NOMO-1 (cell line): Measurements from ENCODE around the gene IGFL2.
"Not testable (repeated sequence)": the region's sequence is repeated elsewhere in the genome, so short reads cannot be mapped to it uniquely, and the experiment has no call there.

Experiments
- DNase-seq, 2 experiments: peaks; one replicate each; lab custom pipeline; 2025; ENCODE audit not compliant: unreplicated experiment in 2 of 2; lab: John Stamatoyannopoulos, UW

Gene IGFL2

GRCh38 chr19:46186717-46187101 is 38.7 kb downstream of the IGFL2 start:
- no peak for DNase-seq

- no peak for DNase-seq
Observed at GRCh38 chr19:46189971-46190888, 42.2 kb downstream of the IGFL2 start.

DNA sequence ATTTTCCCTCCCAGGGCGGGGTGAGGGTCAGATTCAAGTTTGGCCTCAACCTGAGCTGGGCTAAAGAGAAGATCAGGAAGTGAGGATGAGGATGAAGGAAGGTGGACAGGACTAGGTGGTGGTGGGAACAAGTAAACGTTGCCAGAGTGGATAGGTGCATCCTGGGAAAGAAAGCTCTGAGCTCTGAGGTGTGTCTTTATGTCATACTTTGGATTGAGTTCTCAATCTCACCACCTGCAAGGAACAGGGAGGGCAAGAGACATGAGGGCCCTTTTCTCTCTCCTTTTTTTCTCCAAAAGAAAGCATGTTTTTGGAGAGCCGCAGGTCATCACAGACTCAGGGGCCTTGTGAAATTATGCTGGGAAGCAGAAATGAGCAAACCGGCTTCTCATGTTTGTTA is 43.3 kb downstream of the IGFL2 start:
- no peak for DNase-seq

- DNase-seq: peak in 1 of 2 experiments; percentile 66
Observed at GRCh38 chr19:46191972-46192371, 43.9 kb downstream of the IGFL2 start.

GRCh38 chr19:46192626-46192991 is 44.6 kb downstream of the IGFL2 start:
- peak; percentile 14 to 60 for DNase-seq

DNA sequence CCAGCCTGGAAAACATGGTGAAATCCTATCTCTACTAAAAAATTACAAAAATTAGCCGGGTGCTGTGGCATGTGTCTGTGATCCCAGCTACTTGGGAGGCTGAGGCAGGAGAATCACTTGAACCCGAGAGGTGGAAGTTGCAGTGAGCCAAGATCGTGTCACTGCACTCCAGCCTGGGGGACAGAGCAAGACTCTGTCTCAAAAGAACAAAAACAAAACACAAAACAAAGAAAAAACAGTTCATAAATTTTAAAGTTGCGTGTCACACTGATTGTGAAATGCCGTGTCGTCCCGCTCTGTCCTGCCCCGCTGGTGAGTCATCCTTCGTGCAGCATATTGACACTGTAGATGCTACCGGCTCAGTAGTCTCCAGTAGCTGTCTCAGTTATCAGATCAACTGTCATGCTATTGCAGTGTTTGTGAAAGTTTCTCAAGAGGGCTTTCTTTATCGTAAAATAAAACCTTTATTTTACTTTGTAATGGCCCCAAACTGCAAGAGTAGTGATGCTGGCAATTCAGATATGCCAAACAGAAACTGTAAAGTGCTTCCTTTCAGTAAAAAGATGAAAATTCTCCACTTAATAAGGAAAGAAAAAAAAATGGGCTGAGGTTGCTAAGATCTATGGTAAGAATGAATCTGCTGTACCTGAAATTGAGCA is 45.1 kb downstream of the IGFL2 start:
- peak; percentile 83 to 94 for DNase-seq

GRCh38 chr19:46193678-46194077 is 45.6 kb downstream of the IGFL2 start:
- DNase-seq: peak in 1 of 2 experiments; percentile 25

DNA sequence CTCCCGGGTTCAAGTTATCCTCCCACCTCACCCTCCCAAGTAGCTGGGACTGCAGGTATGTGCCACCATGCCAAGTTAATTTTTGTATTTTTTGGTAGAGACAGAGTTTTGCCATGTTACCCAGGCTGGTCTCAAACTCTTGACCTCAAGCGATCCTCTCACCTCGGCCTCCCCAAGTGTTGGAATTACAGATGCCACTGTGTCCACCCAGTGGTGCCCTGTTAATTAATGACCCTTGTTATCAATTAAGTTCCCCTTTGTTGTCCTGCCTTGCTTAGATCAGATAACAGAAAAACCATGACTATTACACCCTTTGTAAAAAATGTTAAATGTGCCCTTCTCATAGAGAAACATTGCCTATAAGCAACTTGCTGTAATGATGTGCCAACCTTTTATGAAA is 47.1 kb downstream of the IGFL2 start:
- DNase-seq: no peak

- DNase-seq: not testable (repeated sequence)
Observed at GRCh38 chr19:46195919-46196318, 47.9 kb downstream of the IGFL2 start.

GRCh38 chr19:46196410-46197124 is 48.5 kb downstream of the IGFL2 start:
- no peak for DNase-seq

DNA sequence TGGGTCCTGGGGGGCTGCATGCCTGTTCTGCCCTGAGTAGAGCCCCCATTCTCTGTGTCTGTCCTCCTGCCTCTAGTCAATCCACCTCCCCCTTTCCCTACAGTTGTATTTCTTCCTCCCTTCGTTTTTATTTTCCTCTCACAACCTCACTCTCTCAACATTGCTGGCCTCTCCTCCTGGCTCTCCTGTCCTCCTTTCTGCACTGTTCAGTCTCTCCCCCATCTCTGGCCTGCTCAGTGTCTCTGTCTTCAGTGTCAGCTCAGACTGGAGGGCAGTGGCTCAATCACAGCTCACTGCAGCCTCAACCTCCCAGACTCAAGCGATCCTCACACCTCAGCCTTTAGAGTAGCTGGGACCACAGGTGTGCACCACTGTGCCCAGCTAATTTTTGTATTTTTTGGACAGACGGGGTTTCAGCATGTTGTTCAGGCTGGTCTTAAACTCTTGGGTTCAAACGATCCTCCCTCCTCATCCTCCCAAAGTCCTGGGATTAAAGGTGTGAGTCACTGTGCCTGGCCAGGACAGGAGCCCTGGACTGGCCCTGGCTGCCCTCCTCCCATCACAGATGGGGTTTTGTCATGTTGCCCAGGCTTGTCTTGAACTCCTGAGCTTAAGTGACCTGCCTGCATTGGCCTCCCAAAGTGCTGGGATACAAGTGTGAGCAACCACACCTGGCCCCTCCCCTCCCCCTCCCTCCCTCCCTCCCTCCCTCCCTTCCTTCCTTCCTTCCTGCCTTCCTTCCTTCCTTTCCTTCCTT is 49.5 kb downstream of the IGFL2 start:
- DNase-seq: no peak

- no peak for DNase-seq
Observed at GRCh38 chr19:46198756-46199155, 50.7 kb downstream of the IGFL2 start.

- no peak for DNase-seq
Observed at GRCh38 chr19:46201454-46202310, 53.6 kb downstream of the IGFL2 start.

- no peak for DNase-seq
Observed at GRCh38 chr19:46202426-46202825, 54.4 kb downstream of the IGFL2 start.

DNA sequence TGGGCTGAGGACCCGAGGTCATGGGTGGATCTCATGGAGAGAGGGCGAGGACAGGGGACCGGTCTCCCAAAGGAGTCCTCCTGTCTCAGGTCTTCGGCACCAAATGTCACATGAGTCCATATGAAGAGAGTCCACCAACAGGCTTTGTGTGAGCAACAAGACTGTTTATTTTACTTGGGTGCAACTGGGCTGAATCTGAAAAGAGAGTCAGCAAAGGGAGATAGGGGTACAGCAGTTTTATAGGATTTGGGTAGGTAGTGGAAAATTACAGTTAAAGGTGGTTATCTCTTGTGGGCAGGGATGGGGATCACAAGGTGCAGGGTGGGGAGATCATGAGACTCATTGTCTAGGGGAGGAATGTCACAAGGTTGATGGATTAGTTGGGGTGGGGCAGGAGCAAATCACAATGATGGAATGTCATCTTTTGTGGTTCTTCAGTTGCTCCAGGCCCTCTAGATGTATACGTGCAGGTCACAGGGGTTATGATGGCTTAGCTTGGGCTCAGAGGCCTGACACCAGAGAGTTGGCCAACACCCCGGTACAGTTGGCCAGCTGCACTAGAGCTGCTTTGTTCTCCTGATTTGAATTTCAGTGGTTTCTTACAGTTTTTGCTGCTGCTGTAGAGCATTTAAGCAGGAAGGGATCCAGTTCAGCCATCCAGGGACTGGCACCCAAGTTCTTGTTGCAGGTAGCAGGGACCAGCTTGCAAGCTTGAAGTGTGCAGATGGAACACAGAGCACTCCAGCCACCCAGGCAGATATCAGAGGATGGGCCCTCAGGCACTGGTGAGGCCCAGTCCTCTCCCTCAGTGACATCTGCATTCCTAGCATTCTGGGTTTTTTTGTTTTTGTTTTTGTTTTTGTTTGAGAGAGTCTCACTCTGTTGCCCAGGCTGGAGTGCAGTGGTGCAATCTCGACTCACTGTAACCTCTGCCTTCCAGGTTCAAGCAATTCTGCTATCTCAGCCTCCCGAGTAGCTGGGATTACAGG is 55.1 kb downstream of the IGFL2 start:
- no peak for DNase-seq

DNA sequence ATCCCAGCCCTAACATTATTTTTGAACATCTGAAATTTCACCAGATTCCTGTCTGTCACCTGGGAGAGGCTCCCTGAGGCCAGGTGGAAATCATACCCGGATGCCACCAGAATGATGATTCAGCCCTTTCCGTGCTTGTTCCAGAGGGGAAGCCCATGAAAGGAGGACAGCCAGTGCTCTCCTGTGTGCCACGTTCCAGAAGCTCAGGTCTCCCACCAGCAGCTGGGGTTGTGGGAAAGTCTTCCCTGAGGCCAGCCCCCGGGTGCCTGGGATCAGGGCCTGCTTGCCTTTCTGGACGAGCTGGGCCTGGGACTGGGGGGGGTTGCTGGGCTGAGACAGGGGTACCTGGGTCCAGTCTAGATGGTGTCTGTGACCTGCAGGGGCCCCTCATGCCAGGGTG is 56.0 kb downstream of the IGFL2 start:
- DNase-seq: no peak

DNA sequence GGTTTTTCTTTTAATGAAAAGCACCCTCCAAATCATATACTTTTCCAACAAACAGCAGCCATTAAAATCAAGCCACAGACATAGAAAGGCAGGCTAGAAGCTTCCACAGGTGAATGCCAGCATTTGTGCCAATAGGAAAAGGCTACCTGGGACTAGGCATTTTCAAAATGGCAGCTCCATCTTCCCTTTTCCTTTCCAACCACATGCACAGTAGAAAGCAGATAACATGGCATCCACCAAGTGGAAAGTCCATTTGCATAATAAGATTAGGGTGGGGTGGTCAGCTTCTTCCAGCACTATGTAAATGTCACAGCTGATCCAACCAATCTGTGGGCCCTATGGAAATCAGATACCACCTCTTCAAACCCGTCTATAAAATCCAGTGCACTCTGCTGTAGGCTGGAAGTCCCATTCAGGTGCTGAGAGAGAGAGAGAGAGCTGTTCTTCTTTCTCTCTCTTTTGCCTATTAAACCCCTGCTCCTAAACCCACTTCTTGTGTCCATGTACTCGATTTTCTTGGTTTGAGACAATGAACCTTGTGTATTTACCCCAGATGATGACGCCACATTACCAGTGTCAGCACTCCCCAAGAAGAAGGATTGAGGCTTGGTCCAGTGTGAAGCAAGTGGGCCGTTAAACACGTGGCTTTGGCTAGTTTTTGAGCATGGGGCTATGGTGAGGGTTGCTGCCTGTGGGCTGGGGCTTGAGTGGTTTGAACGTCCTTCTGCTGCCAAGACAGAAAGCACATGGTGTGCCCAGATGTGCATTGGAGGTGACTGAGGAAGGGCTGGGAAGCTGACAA is 57.3 kb downstream of the IGFL2 start:
- DNase-seq: no peak

- no peak for DNase-seq
Observed at GRCh38 chr19:46206176-46206575, 58.1 kb downstream of the IGFL2 start.
